ENCODE results near the gene IFI35. TPM values are rescaled to one million over a fixed set of nuclear protein-coding genes. Genes with fewer than 3 reads are reported as not detected.

Gene IFI35
- total RNA-seq, 1 experiment from 2014 or later = 4.7 TPM

DNA sequence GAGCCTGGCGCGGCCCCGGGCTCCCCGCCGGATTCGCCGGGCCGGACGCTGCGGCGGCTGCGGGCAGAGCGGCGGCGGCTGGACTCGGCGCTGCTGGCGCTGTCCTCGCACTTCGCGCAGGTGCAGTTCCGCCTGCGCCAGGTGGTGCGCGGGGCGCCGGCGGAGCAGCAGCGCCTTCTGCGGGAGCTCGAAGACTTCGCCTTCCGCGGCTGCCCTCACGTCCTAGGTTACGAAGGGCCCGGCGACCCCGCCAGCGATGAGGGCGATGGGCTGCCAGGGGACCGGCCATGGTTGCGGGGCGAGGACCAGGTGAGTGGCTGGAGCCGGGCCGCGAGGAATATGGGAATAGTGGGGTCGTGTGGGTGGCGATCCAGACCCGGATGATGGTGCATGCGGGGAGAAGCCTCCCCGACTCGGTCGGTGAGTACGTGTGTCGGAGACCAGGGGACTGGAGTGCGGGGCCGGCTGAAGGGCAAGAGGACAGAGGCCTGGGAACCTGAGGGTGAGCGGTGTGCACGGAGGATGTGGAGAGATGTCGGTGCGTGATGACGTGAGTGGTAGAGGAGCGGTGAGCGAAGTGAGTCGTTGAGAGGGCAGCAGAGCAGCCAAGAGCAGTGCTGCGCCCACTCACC is 25.7 kb upstream of the IFI35 start (continued):
- TF ChIP-seq, protein P1, sequence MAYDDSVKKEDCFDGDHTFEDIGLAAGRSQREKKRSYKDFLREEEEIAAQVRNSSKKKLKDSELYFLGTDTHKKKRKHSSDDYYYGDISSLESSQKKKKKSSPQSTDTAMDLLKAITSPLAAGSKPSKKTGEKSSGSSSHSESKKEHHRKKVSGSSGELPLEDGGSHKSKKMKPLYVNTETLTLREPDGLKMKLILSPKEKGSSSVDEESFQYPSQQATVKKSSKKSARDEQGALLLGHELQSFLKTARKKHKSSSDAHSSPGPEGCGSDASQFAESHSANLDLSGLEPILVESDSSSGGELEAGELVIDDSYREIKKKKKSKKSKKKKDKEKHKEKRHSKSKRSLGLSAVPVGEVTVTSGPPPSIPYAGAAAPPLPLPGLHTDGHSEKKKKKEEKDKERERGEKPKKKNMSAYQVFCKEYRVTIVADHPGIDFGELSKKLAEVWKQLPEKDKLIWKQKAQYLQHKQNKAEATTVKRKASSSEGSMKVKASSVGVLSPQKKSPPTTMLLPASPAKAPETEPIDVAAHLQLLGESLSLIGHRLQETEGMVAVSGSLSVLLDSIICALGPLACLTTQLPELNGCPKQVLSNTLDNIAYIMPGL (CRISPR knock-in tag; IDR thresholded peaks at IDR 0.05) = peak; percentile 59; the same call in 1 of the 2 replicates
- TF ChIP-seq ESRRA (CRISPR knock-in tag; IDR thresholded peaks at IDR 0.05; ENCODE audit: borderline replicate concordance) (no peak; the same call in 1 of the 2 replicates), NFE2L1 (CRISPR knock-in tag; IDR thresholded peaks at IDR 0.05) (no peak), KAT7 (CRISPR knock-in tag; IDR thresholded peaks at IDR 0.05; ENCODE audit: borderline replicate concordance) (peak; percentile 81; the same call in 1 of the 2 replicates), FOXP1 (CRISPR knock-in tag; IDR thresholded peaks at IDR 0.05; ENCODE audit: borderline replicate concordance) (peak; percentile 46; the same call in 1 of the 2 replicates), OVOL2 (CRISPR knock-in tag; IDR thresholded peaks at IDR 0.05; ENCODE audit: borderline replicate concordance) (no peak), ZNF138 (CRISPR knock-in tag; conservative IDR thresholded peaks at IDR 0.05) (no peak), MYBL2 (CRISPR knock-in tag; IDR thresholded peaks at IDR 0.05) (no peak), TP53 (CRISPR knock-in tag; IDR thresholded peaks at IDR 0.05) (peak; percentile 88), NR3C1 (CRISPR knock-in tag; conservative IDR thresholded peaks at IDR 0.05; ENCODE audit: low read depth) (0 out of 2 replicates have a peak, but pooled peaks have one; percentile 53), ELF4 (CRISPR knock-in tag; IDR thresholded peaks at IDR 0.05; ENCODE audit: low read depth) (no peak), NR1H2 (CRISPR knock-in tag; IDR thresholded peaks at IDR 0.05) (no peak), SMAD4 (CRISPR knock-in tag; IDR thresholded peaks at IDR 0.05) (no peak)
- TF ChIP-seq, protein P2, sequence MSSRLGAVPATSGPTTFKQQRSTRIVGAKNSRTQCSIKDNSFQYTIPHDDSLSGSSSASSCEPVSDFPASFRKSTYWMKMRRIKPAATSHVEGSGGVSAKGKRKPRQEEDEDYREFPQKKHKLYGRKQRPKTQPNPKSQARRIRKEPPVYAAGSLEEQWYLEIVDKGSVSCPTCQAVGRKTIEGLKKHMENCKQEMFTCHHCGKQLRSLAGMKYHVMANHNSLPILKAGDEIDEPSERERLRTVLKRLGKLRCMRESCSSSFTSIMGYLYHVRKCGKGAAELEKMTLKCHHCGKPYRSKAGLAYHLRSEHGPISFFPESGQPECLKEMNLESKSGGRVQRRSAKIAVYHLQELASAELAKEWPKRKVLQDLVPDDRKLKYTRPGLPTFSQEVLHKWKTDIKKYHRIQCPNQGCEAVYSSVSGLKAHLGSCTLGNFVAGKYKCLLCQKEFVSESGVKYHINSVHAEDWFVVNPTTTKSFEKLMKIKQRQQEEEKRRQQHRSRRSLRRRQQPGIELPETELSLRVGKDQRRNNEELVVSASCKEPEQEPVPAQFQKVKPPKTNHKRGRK (CRISPR knock-in tag; IDR thresholded peaks at IDR 0.05; ENCODE audit: borderline replicate concordance) = no peak
- TF ChIP-seq, protein P3, sequence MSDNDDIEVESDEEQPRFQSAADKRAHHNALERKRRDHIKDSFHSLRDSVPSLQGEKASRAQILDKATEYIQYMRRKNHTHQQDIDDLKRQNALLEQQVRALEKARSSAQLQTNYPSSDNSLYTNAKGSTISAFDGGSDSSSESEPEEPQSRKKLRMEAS (CRISPR knock-in tag; IDR thresholded peaks at IDR 0.05) = peak; percentile 21
- TF ChIP-seq, protein P4, sequence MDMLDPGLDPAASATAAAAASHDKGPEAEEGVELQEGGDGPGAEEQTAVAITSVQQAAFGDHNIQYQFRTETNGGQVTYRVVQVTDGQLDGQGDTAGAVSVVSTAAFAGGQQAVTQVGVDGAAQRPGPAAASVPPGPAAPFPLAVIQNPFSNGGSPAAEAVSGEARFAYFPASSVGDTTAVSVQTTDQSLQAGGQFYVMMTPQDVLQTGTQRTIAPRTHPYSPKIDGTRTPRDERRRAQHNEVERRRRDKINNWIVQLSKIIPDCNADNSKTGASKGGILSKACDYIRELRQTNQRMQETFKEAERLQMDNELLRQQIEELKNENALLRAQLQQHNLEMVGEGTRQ (CRISPR knock-in tag; IDR thresholded peaks at IDR 0.05) = 0 out of 2 replicates have a peak, but pooled peaks have one; percentile 1
- TF ChIP-seq, protein P5, sequence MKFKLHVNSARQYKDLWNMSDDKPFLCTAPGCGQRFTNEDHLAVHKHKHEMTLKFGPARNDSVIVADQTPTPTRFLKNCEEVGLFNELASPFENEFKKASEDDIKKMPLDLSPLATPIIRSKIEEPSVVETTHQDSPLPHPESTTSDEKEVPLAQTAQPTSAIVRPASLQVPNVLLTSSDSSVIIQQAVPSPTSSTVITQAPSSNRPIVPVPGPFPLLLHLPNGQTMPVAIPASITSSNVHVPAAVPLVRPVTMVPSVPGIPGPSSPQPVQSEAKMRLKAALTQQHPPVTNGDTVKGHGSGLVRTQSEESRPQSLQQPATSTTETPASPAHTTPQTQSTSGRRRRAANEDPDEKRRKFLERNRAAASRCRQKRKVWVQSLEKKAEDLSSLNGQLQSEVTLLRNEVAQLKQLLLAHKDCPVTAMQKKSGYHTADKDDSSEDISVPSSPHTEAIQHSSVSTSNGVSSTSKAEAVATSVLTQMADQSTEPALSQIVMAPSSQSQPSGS (CRISPR knock-in tag; IDR thresholded peaks at IDR 0.05; ENCODE audit: borderline replicate concordance, low read depth) = no peak
- TF ChIP-seq, protein P6, sequence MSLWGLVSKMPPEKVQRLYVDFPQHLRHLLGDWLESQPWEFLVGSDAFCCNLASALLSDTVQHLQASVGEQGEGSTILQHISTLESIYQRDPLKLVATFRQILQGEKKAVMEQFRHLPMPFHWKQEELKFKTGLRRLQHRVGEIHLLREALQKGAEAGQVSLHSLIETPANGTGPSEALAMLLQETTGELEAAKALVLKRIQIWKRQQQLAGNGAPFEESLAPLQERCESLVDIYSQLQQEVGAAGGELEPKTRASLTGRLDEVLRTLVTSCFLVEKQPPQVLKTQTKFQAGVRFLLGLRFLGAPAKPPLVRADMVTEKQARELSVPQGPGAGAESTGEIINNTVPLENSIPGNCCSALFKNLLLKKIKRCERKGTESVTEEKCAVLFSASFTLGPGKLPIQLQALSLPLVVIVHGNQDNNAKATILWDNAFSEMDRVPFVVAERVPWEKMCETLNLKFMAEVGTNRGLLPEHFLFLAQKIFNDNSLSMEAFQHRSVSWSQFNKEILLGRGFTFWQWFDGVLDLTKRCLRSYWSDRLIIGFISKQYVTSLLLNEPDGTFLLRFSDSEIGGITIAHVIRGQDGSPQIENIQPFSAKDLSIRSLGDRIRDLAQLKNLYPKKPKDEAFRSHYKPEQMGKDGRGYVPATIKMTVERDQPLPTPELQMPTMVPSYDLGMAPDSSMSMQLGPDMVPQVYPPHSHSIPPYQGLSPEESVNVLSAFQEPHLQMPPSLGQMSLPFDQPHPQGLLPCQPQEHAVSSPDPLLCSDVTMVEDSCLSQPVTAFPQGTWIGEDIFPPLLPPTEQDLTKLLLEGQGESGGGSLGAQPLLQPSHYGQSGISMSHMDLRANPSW (CRISPR knock-in tag; conservative IDR thresholded peaks at IDR 0.05; ENCODE audit: low read depth) = no peak
- TF ChIP-seq, protein P7, sequence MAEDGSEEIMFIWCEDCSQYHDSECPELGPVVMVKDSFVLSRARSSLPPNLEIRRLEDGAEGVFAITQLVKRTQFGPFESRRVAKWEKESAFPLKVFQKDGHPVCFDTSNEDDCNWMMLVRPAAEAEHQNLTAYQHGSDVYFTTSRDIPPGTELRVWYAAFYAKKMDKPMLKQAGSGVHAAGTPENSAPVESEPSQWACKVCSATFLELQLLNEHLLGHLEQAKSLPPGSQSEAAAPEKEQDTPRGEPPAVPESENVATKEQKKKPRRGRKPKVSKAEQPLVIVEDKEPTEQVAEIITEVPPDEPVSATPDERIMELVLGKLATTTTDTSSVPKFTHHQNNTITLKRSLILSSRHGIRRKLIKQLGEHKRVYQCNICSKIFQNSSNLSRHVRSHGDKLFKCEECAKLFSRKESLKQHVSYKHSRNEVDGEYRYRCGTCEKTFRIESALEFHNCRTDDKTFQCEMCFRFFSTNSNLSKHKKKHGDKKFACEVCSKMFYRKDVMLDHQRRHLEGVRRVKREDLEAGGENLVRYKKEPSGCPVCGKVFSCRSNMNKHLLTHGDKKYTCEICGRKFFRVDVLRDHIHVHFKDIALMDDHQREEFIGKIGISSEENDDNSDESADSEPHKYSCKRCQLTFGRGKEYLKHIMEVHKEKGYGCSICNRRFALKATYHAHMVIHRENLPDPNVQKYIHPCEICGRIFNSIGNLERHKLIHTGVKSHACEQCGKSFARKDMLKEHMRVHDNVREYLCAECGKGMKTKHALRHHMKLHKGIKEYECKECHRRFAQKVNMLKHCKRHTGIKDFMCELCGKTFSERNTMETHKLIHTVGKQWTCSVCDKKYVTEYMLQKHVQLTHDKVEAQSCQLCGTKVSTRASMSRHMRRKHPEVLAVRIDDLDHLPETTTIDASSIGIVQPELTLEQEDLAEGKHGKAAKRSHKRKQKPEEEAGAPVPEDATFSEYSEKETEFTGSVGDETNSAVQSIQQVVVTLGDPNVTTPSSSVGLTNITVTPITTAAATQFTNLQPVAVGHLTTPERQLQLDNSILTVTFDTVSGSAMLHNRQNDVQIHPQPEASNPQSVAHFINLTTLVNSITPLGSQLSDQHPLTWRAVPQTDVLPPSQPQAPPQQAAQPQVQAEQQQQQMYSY (CRISPR knock-in tag; IDR thresholded peaks at IDR 0.05) = no peak
- TF ChIP-seq, protein P8, sequence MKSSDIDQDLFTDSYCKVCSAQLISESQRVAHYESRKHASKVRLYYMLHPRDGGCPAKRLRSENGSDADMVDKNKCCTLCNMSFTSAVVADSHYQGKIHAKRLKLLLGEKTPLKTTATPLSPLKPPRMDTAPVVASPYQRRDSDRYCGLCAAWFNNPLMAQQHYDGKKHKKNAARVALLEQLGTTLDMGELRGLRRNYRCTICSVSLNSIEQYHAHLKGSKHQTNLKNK (CRISPR knock-in tag; IDR thresholded peaks at IDR 0.05) = no peak
- TF ChIP-seq, protein P9, sequence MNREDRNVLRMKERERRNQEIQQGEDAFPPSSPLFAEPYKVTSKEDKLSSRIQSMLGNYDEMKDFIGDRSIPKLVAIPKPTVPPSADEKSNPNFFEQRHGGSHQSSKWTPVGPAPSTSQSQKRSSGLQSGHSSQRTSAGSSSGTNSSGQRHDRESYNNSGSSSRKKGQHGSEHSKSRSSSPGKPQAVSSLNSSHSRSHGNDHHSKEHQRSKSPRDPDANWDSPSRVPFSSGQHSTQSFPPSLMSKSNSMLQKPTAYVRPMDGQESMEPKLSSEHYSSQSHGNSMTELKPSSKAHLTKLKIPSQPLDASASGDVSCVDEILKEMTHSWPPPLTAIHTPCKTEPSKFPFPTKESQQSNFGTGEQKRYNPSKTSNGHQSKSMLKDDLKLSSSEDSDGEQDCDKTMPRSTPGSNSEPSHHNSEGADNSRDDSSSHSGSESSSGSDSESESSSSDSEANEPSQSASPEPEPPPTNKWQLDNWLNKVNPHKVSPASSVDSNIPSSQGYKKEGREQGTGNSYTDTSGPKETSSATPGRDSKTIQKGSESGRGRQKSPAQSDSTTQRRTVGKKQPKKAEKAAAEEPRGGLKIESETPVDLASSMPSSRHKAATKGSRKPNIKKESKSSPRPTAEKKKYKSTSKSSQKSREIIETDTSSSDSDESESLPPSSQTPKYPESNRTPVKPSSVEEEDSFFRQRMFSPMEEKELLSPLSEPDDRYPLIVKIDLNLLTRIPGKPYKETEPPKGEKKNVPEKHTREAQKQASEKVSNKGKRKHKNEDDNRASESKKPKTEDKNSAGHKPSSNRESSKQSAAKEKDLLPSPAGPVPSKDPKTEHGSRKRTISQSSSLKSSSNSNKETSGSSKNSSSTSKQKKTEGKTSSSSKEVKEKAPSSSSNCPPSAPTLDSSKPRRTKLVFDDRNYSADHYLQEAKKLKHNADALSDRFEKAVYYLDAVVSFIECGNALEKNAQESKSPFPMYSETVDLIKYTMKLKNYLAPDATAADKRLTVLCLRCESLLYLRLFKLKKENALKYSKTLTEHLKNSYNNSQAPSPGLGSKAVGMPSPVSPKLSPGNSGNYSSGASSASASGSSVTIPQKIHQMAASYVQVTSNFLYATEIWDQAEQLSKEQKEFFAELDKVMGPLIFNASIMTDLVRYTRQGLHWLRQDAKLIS (CRISPR knock-in tag; IDR thresholded peaks at IDR 0.05; ENCODE audit: borderline replicate concordance) = no peak

All from WTC11 (cell line).